Measurements from ENCODE around the gene UFD1. TPM values are rescaled to one million over a fixed set of nuclear protein-coding genes. Genes with fewer than 3 reads are reported as not detected.

The UFD1 gene
- total RNA-seq, 2 donors from 2014 or later = 45.7 to 73.6 TPM

- H3K36me3 ChIP-seq = no peaks in the 10 kb centered on the region
- H3K9me3 ChIP-seq = no peaks in the 10 kb centered on the region
- no peak for DNase-seq
- no peak overlapping the region for H3K9ac ChIP-seq (ENCODE audit: low read depth in 2 of 2, low read length in 2 of 2)
- H3K27me3 ChIP-seq = peaks cover 5% of the 10 kb centered on the region
- H3K4me1 ChIP-seq = no peaks in the 10 kb centered on the region
- intact Hi-C loops (cut with DNase I) = no loop called here
- no peak overlapping the region for H3K4me3 ChIP-seq
- TF ChIP-seq CTCF (IDR thresholded peaks at IDR 0.05) = no peak
- H3K27ac ChIP-seq = no peak overlapping the region
Observed at GRCh38 chr22:19517919-19518611, 39.1 kb upstream of the UFD1 start.

GRCh38 chr22:19517171-19517500 lies 38.1 kb upstream of the UFD1 start:
- intact Hi-C loops (cut with DNase I) = no loop called here
- Histone ChIP-seq H3K27me3 (no peaks in the 10 kb centered on the region), H3K4me1 (no peaks in the 10 kb centered on the region), H3K27ac (no peak overlapping the region), H3K9ac (ENCODE audit: low read depth in 2 of 2, low read length in 2 of 2) (no peak overlapping the region), H3K4me3 (no peak overlapping the region), H3K9me3 (no peaks in the 10 kb centered on the region), H3K36me3 (no peaks in the 10 kb centered on the region)
- no peak for TF ChIP-seq CTCF (IDR thresholded peaks at IDR 0.05)
- DNase-seq = no peak

GRCh38 chr22:19516378-19517170 lies 37.6 kb upstream of the UFD1 start:
- Histone ChIP-seq H3K36me3 (no peaks in the 10 kb centered on the region), H3K4me3 (no peak overlapping the region), H3K27me3 (no peaks in the 10 kb centered on the region), H3K9ac (ENCODE audit: low read depth in 2 of 2, low read length in 2 of 2) (no peak overlapping the region), H3K9me3 (no peaks in the 10 kb centered on the region), H3K4me1 (no peaks in the 10 kb centered on the region), H3K27ac (no peak overlapping the region)
- TF ChIP-seq CTCF (IDR thresholded peaks at IDR 0.05) = no peak
- no peak for DNase-seq
- intact Hi-C loops (cut with DNase I) = no loop called here

- no peaks in the 10 kb centered on the region for H3K36me3 ChIP-seq
- no peak overlapping the region for H3K4me3 ChIP-seq
- no peaks in the 10 kb centered on the region for H3K4me1 ChIP-seq
- TF ChIP-seq CTCF (IDR thresholded peaks at IDR 0.05) = no peak
- DNase-seq = no peak
- intact Hi-C loops (cut with DNase I) = no loop called here
- no peaks in the 10 kb centered on the region for H3K27me3 ChIP-seq
- H3K27ac ChIP-seq = no peak overlapping the region
- no peaks in the 10 kb centered on the region for H3K9me3 ChIP-seq
- no peak overlapping the region for H3K9ac ChIP-seq (ENCODE audit: low read depth in 2 of 2, low read length in 2 of 2)
Observed at GRCh38 chr22:19515654-19516377, 36.8 kb upstream of the UFD1 start.

GRCh38 chr22:19514831-19515565 lies 36.0 kb upstream of the UFD1 start:
- Histone ChIP-seq H3K36me3 (no peaks in the 10 kb centered on the region), H3K4me3 (no peak overlapping the region), H3K27ac (no peak overlapping the region), H3K9ac (ENCODE audit: low read depth in 2 of 2, low read length in 2 of 2) (no peak overlapping the region), H3K27me3 (no peaks in the 10 kb centered on the region), H3K9me3 (no peaks in the 10 kb centered on the region), H3K4me1 (no peaks in the 10 kb centered on the region)
- no peak for DNase-seq
- TF ChIP-seq CTCF (IDR thresholded peaks at IDR 0.05) = no peak
- intact Hi-C loops (cut with DNase I) = no loop called here

All from colonic mucosa (tissue), 4 donors.